ENCODE data around the gene PIN1. TPM values are rescaled to one million over a fixed set of nuclear protein-coding genes. Genes with fewer than 3 reads are reported as not detected.

PIN1 gene
- polyA plus RNA-seq, 1 experiment, result 33.6 TPM

DNA sequence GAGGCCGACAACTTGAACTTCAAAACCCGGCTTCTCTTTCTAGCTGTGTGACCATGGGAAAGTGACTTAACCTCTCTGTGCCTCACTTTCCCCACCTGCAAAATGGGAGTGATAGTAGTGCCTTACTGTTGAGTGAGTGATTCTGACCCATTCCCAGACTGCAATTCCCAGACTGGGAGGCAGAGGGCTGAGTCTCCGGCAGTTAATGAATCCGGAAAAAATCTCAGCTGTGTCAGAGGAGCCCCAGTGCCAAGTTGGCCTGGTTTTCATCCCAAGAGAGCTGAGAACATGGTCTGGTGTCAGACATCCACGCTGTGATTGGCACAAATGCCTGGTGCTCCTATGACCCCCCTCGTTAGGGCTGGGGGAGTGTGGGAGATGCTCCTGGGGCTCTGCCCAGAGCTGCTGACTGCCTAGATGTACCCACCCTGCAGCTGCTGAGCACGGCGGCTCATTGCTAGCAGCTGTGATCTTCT, 50.0 kb downstream of the PIN1 start:
- Histone ChIP-seq H3K27me3 (ENCODE audit: control insufficient read depth, insufficient read depth, low read length) (peaks cover 3% of the 10 kb centered on the region), H3K4me3 (ENCODE audit: low read depth, low read length) (no peak overlapping the region), H3K9me3 (ENCODE audit: control insufficient read depth, insufficient read depth, low read length) (no peaks in the 10 kb centered on the region), H3K27ac (ENCODE audit: low read depth, low read length) (no peak overlapping the region)
- DNase-seq (ENCODE audit: low read depth, low spot score), result no peak
- POLR2A ChIA-PET, result no interaction called here
- CTCF ChIA-PET, result interaction anchor here (0.6 to 1.6 kb wide), 6 partner anchors 10 to 27 kb away, joined by 3 to 6 read pairs (median 4); no protein-coding TSS in a partner anchor
- TF ChIP-seq, protein P1, sequence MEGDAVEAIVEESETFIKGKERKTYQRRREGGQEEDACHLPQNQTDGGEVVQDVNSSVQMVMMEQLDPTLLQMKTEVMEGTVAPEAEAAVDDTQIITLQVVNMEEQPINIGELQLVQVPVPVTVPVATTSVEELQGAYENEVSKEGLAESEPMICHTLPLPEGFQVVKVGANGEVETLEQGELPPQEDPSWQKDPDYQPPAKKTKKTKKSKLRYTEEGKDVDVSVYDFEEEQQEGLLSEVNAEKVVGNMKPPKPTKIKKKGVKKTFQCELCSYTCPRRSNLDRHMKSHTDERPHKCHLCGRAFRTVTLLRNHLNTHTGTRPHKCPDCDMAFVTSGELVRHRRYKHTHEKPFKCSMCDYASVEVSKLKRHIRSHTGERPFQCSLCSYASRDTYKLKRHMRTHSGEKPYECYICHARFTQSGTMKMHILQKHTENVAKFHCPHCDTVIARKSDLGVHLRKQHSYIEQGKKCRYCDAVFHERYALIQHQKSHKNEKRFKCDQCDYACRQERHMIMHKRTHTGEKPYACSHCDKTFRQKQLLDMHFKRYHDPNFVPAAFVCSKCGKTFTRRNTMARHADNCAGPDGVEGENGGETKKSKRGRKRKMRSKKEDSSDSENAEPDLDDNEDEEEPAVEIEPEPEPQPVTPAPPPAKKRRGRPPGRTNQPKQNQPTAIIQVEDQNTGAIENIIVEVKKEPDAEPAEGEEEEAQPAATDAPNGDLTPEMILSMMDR (IDR thresholded peaks at IDR 0.05; ENCODE audit: low read depth, low read length), result peak; percentile 63

DNA sequence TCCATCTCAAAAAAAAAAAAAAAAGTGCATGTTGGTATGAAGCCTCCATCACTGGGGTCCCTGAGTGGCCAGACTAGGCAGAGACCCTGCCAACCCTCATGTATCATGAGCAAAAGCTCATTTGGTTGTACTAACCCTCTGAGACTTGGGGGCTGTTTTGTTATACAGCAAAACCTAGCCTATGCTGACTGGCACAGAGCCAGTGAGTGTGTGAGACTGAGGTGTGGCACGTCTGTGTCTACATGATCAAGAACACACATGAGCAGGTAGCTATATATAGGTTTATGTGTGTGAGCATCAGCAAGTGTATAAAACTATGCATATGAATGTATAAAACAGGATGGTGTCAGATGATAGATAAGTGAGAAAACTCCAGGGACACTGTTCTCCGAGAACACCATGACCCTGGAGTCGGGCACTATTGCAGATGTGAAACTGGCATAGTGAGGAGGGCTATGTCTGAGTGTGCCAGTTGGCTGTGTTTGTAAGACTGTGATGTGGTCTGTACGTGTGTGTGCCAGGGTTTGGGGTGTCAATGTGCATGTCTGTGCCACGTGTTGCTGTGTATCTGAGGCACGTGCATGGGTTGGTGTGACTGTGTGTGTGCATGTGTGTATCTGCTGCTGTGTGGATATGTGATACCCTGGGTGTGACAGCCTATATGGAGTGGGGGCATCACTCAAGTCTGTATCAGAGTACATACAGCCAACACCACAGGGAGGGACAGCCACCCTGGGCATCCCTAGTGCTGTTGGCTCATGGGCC, 56.7 kb downstream of the PIN1 start:
- CTCF ChIA-PET, result no interaction called here
- TF ChIP-seq, protein P1 (IDR thresholded peaks at IDR 0.05; ENCODE audit: low read depth, low read length), result no peak
- Histone ChIP-seq H3K27me3 (ENCODE audit: control insufficient read depth, insufficient read depth, low read length) (peaks cover 3% of the 10 kb centered on the region), H3K9me3 (ENCODE audit: control insufficient read depth, insufficient read depth, low read length) (no peaks in the 10 kb centered on the region), H3K4me3 (ENCODE audit: low read depth, low read length) (no peak overlapping the region), H3K27ac (ENCODE audit: low read depth, low read length) (no peak overlapping the region)
- DNase-seq (ENCODE audit: low read depth, low spot score), result no peak
- POLR2A ChIA-PET, result no interaction called here

Small RNAs within 50 kb of the gene (small RNA-seq; reads per million reads assigned to genes)
- gene RF00156 (ENCODE audit: insufficient read length, low read depth), result not detected

Other genes starting within 250 kb of the PIN1 start
- gene ZNF561, start 214.1 kb upstream of the PIN1 start, polyA plus RNA-seq (2011; rRNA removed), result 31.3 and 39.3 TPM in 2 replicates
- 14.2 and 17.0 TPM in 2 replicates for gene ZNF562, start 160.2 kb upstream of the PIN1 start, polyA plus RNA-seq (2011; rRNA removed)
- gene ZNF846, start 66.6 kb upstream of the PIN1 start, polyA plus RNA-seq (2011; rRNA removed), result 8.3 and 9.2 TPM in 2 replicates
- gene FBXL12, start 16.2 kb upstream of the PIN1 start, polyA plus RNA-seq (2011; rRNA removed), result 23.6 and 28.6 TPM in 2 replicates
- gene UBL5, start 7.4 kb upstream of the PIN1 start, polyA plus RNA-seq (2011; rRNA removed), result 591 and 734 TPM in 2 replicates
- gene OLFM2, start 101.2 kb downstream of the PIN1 start, polyA plus RNA-seq (2011; rRNA removed), result 4.8 and 6.8 TPM in 2 replicates
- 1.6 TPM in 2 replicates for gene COL5A3, start 175.2 kb downstream of the PIN1 start, polyA plus RNA-seq (2011; rRNA removed)
- not detected in 2 replicates for gene RDH8, start 178.2 kb downstream of the PIN1 start, polyA plus RNA-seq (2011; rRNA removed)